Gastrocnemius medialis (tissue), 4 donors: Measurements from ENCODE around the gene HSCB. TPM values are rescaled to one million over a fixed set of nuclear protein-coding genes. Genes with fewer than 3 reads are reported as not detected.

Experiments used
- ATAC-seq, 2 donors: fragments of 150-250 bp; one replicate each; pipeline ENCODE4 v1.9.1; 2016
- DNase-seq, 2 donors: peaks; one replicate each; pipeline ENCODE4 v3.0.0-alpha.2; 2019
- H3K27ac ChIP-seq, 4 donors: fragments of 200-600 bp; sonication (generic); 1 replicate in 1 of 4; 2 replicates in 3 of 4; pipeline ENCODE4 v1.5.1; 2016 to 2018; ENCODE audit warnings: mild to moderate bottlenecking in 2 of 4, moderate library complexity in 1 of 4
- H3K27me3 ChIP-seq, 3 donors: fragments of 200-600 bp; sonication (generic) in 2 of 3; 1 replicate in 1 of 3; 2 replicates in 2 of 3; pipeline versions ENCODE4 v1.5.1 to v1.6.0; 2016 to 2019; ENCODE audit warnings: mild to moderate bottlenecking in 1 of 3, moderate library complexity in 1 of 3
- H3K36me3 ChIP-seq, 2 donors: fragments of 200-600 bp; sonication (generic) in 1 of 2; one replicate each; pipeline ENCODE4 v1.5.1; 2017 to 2018
- H3K4me1 ChIP-seq, 2 donors: fragments of 200-600 bp; sonication (generic) in 1 of 2; one replicate each; pipeline ENCODE4 v1.5.1; 2016 to 2017; ENCODE audit warnings: mild to moderate bottlenecking in 2 of 2
- H3K4me3 ChIP-seq, 4 donors: fragments of 200-600 bp; sonication (generic) in 3 of 4; 1 replicate in 1 of 4; 2 replicates in 3 of 4; pipeline ENCODE4 v1.5.1; 2016 to 2019; ENCODE audit warnings: mild to moderate bottlenecking in 2 of 4
- H3K9me3 ChIP-seq, 3 donors: fragments of 200-600 bp; sonication (generic) in 2 of 3; 1 replicate in 1 of 3; 2 replicates in 2 of 3; pipeline ENCODE4 v1.5.1; 2016 to 2019
- POLR2A ChIP-seq, 2 donors: fragments of 450-650 bp; IDR thresholded peaks; one replicate each; pipeline ENCODE4 v1.6.1; 2017; ENCODE audit warnings: antibody characterized with exemption in 2 of 2, mild to moderate bottlenecking in 2 of 2, moderate library complexity in 2 of 2
- in situ Hi-C, 4 donors: fragments of 200-750 bp; cut with MboI; loops; one replicate each; pipeline versions ENCODE4 v1.15.0 to v1.8.0; 2017; ENCODE audit warnings: low sequenced_read_pairs in 4 of 4
- intact Hi-C: fragments of 100-400 bp; cut with DNase I; formaldehyde crosslinking; loops from one replicate; pipeline ENCODE4 v1.15.1; 2023; ENCODE audit warnings: low total_unique reads
- total RNA-seq, 4 donors: library from RNA; depleted of rRNA; stranded (reverse); fragments of >200 nt; gene quantifications; one replicate each; pipeline versions ENCODE4 v1.1.0 to v1.2.3, GENCODE V29; 2016
- TF ChIP-seq, protein P1 (sequence below), 5 experiments: fragments of 450-650 bp in 3 of 5; fragments of 200-600 bp in 2 of 5; sonication (generic) in 2 of 5; IDR thresholded peaks in 4 of 5; conservative IDR thresholded peaks in 1 of 5; 1 replicate in 4 of 5; 2 replicates in 1 of 5; pipeline ENCODE4 v1.5.1; 2016 to 2019; ENCODE audit warnings: antibody characterized with exemption in 5 of 5, mild to moderate bottlenecking in 3 of 5, moderate library complexity in 3 of 5

The HSCB gene
- total RNA-seq, 4 donors from 2014 or later = 14.4 to 30.4 (median 22.9) TPM

DNA sequence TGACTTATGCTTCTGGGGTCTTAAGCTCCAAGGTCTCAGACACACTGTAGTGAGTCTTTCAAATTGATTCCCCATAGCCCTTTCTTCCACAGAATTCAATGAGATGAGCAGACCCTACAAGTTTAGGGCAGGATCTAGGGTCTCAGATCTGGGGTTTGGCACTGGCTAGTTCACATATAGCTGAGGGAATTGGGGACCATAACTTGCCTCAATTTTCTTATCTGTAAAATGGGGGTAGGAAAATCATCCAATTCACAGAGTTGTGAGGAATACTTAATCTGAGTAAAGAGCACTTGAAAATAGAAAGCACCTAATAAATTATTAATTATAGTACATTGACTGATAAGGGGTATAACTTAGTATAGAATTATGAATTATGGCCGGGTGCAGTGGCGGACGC, 24.8 kb downstream of the HSCB start:
- DNase-seq (no peak), ATAC-seq (no peak)
- Histone ChIP-seq H3K9me3 (no peaks in the 10 kb centered on the region), H3K27me3 (no peaks in the 10 kb centered on the region), H3K4me1 (no peaks in the 10 kb centered on the region), H3K4me3 (no peak overlapping the region), H3K36me3 (no peaks in the 10 kb centered on the region), H3K27ac (no peak overlapping the region)
- in situ Hi-C loops = no loop called here
- intact Hi-C loops = no loop called here
- TF ChIP-seq, protein P1, sequence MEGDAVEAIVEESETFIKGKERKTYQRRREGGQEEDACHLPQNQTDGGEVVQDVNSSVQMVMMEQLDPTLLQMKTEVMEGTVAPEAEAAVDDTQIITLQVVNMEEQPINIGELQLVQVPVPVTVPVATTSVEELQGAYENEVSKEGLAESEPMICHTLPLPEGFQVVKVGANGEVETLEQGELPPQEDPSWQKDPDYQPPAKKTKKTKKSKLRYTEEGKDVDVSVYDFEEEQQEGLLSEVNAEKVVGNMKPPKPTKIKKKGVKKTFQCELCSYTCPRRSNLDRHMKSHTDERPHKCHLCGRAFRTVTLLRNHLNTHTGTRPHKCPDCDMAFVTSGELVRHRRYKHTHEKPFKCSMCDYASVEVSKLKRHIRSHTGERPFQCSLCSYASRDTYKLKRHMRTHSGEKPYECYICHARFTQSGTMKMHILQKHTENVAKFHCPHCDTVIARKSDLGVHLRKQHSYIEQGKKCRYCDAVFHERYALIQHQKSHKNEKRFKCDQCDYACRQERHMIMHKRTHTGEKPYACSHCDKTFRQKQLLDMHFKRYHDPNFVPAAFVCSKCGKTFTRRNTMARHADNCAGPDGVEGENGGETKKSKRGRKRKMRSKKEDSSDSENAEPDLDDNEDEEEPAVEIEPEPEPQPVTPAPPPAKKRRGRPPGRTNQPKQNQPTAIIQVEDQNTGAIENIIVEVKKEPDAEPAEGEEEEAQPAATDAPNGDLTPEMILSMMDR (IDR thresholded peaks at IDR 0.05 in 4 of 5, conservative IDR thresholded peaks at IDR 0.05 in 1 of 5) = no peak
- no peak for TF ChIP-seq POLR2A (IDR thresholded peaks at IDR 0.05)

DNA sequence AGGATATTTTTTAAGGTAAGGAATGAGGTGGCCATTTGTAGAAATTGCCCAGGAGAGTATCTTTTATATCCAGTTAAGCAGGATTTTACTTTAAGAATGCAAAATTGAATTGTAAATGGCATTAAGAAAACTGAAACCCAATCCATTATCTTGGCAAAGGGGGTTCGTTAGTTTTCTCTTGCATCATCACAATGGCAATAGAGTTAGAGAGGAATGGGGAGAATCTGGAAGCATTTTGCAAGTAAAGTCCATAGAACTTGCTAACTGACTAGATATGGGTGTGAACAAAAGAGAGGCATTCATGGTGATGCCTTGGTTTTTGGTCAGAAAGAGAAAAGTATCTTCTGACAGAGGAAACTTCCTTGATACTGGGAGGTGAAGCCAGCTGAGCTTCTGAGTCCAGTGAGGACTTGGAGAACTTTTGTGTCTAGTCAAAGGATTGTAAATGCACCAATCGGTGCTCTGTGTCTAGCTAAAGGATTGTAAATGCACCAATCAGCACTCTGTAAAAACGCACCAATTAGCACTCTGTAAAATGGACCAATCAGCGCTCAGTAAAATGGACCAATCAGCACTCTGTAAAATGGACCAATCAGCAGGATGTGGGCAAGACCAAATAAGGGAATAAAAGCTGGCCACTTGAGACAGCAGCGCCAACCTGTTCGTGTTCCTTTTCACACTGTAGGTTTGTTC, 27.0 kb downstream of the HSCB start:
- Histone ChIP-seq H3K36me3 (no peaks in the 10 kb centered on the region), H3K4me3 (no peak overlapping the region), H3K27me3 (no peaks in the 10 kb centered on the region), H3K27ac (no peak overlapping the region), H3K9me3 (no peaks in the 10 kb centered on the region), H3K4me1 (peaks cover 3 to 5% of the 10 kb centered on the region in 2 donors)
- DNase-seq (no peak), ATAC-seq (no peak)
- TF ChIP-seq, protein P1 (IDR thresholded peaks at IDR 0.05 in 4 of 5, conservative IDR thresholded peaks at IDR 0.05 in 1 of 5) = no peak
- no peak for TF ChIP-seq POLR2A (IDR thresholded peaks at IDR 0.05)
- in situ Hi-C loops = no loop called here
- intact Hi-C loops = no loop called here

DNA sequence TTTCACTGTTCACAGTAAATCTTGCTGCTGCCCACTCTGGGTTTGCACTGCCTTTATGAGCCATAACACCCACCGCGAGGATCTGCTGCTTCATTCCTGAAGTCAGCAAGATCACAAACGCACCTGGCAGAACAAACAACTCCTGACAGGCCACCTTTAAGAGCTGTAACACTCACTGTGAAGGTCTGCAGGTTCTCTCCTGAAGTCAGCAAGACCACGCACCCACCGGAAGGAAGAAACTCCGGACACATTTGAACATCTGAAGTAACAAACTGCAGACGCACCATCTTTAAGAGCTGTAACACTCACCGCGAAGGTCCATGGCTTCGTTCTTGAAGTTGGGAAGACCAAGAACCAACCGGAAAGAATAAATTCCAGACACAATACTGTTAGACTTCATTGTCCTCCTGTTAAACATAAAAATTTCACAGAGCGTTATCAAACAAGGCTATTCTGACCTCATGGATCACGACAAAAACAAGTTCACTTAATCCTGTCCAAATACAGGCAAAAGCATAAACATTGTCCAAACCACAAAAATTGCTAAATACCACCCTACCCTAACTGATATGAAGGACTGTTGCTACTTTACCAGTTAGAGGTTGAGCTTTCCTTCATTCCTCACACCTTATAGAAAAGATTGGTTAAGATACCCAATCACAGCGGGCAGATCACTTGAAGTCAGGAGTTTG, 27.7 kb downstream of the HSCB start:
- H3K27ac ChIP-seq = no peak overlapping the region
- intact Hi-C loops (no loop called here), in situ Hi-C loops (no loop called here)
- H3K36me3 ChIP-seq = peaks cover 0 to 4% of the 10 kb centered on the region in 2 donors
- DNase-seq = no peak
- H3K4me1 ChIP-seq = peaks cover 8 to 11% of the 10 kb centered on the region in 2 donors
- no peak for ATAC-seq
- TF ChIP-seq, protein P1 (IDR thresholded peaks at IDR 0.05 in 4 of 5, conservative IDR thresholded peaks at IDR 0.05 in 1 of 5) = no peak
- TF ChIP-seq POLR2A (IDR thresholded peaks at IDR 0.05) = no peak
- no peak overlapping the region for H3K4me3 ChIP-seq
- no peaks in the 10 kb centered on the region for H3K9me3 ChIP-seq
- no peaks in the 10 kb centered on the region for H3K27me3 ChIP-seq

DNA sequence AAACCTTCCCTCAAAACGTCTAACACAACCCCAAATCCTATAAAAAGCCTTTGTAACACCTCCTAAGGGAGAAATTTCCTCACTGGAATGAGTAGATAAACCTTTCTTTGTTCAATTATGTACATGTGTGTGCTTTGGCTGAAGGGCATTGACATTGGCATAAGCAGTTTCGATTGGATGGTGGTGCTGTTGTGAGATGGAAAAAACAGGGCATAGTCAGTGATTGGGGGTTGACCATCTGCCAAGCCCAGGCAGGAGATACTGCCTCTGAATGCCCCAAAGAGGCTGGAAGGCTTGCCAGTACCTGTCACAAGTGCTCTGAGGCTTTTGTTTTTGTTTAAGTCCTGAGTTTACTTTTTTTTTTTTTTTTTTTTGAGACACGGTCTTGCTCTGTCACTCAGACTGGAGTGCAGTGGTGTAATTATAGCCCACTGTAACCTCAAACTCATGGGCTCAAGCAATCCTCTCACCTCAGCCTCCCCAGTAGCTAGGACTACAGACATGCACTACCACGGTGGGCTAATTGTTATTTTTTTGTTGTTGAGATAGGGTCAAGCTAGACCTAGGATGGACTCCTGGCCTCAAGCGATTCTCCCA, 29.5 kb downstream of the HSCB start:
- no peak for TF ChIP-seq POLR2A (IDR thresholded peaks at IDR 0.05)
- TF ChIP-seq, protein P1 (IDR thresholded peaks at IDR 0.05 in 4 of 5, conservative IDR thresholded peaks at IDR 0.05 in 1 of 5) = no peak
- intact Hi-C loops (no loop called here), in situ Hi-C loops (no loop called here)
- Histone ChIP-seq H3K36me3 (peaks cover 0 to 19% of the 10 kb centered on the region in 2 donors), H3K27ac (no peak overlapping the region), H3K4me1 (peaks cover 16% of the 10 kb centered on the region in 2 donors), H3K9me3 (no peaks in the 10 kb centered on the region), H3K4me3 (no peak overlapping the region), H3K27me3 (no peaks in the 10 kb centered on the region)
- ATAC-seq = no peak
- DNase-seq = no peak
